Common myeloid progenitor, CD34-positive (primary cell): ENCODE results near the gene MYBPH.

Experiments used
- CTCF ChIA-PET: fragments of 350-600 bp; sonication (Branson Sonifier 250); formaldehyde crosslinking; loops from one replicate; lab custom pipeline; 2021; ENCODE audit warnings: antibody characterized with exemption; lab: Charles Lee
- POLR2A ChIA-PET: fragments of 350-600 bp; sonication (Branson Sonifier 250); formaldehyde crosslinking; loops from one replicate; lab custom pipeline; 2021; ENCODE audit warnings: antibody characterized with exemption; lab: Charles Lee
- DNase-seq, 3 donors: peaks; one replicate each; pipeline versions ENCODE4 v3.0.0 to v3.0.0-alpha.2; 2013
- H3K27ac ChIP-seq, 2 experiments: 1 replicate in 1 of 2; 2 replicates in 1 of 2; pipeline ENCODE4 v1.7.0; 2013; ENCODE audit warnings: inconsistent platforms in 2 of 2, low read length in 2 of 2, mild to moderate bottlenecking in 2 of 2, low read depth in 1 of 2, moderate library complexity in 1 of 2; ENCODE audit not compliant: severe bottlenecking in 2 of 2, insufficient read depth in 1 of 2, poor library complexity in 1 of 2
- H3K27me3 ChIP-seq, 5 experiments: replicated peaks in 2 of 5; 1 replicate in 3 of 5; 2 replicates in 2 of 5; pipeline versions ENCODE4 v1.6.1 to v1.7.0; 2013; ENCODE audit warnings: low read length in 4 of 5, mild to moderate bottlenecking in 2 of 5, moderate library complexity in 2 of 5, inconsistent platforms in 1 of 5; ENCODE audit not compliant: insufficient read depth in 5 of 5, control insufficient read depth in 4 of 5
- H3K36me3 ChIP-seq, 4 experiments: 1 replicate in 2 of 4; 2 replicates in 2 of 4; pipeline versions ENCODE4 v1.6.1 to v1.7.0; 2013; ENCODE audit warnings: low read length in 3 of 4, control low read depth in 1 of 4, mild to moderate bottlenecking in 1 of 4; ENCODE audit not compliant: control insufficient read depth in 4 of 4, insufficient read depth in 4 of 4
- H3K4me1 ChIP-seq, 4 experiments: 1 replicate in 3 of 4; 2 replicates in 1 of 4; pipeline versions ENCODE4 v1.6.1 to v1.7.1; 2013; ENCODE audit warnings: low read length in 3 of 4, mild to moderate bottlenecking in 3 of 4, control low read depth in 1 of 4, inconsistent platforms in 1 of 4, moderate library complexity in 1 of 4; ENCODE audit not compliant: control insufficient read depth in 4 of 4, insufficient read depth in 4 of 4; ENCODE audit errors: control extremely low read depth in 1 of 4
- H3K4me3 ChIP-seq, 7 experiments: 1 replicate in 4 of 7; 2 replicates in 3 of 7; pipeline versions ENCODE4 v1.5.1 to v1.7.0; 2013; ENCODE audit warnings: mild to moderate bottlenecking in 7 of 7, low read length in 6 of 7, moderate library complexity in 6 of 7, inconsistent platforms in 2 of 7, low read depth in 2 of 7, control low read depth in 1 of 7; ENCODE audit not compliant: insufficient read depth in 4 of 7, control insufficient read depth in 1 of 7; ENCODE audit errors: extremely low read depth in 1 of 7
- H3K9me3 ChIP-seq, 5 experiments: 1 replicate in 4 of 5; 2 replicates in 1 of 5; pipeline versions ENCODE4 v1.6.1 to v1.7.1; 2013; ENCODE audit warnings: low read length in 4 of 5, mild to moderate bottlenecking in 2 of 5, inconsistent platforms in 1 of 5, low read depth in 1 of 5, moderate library complexity in 1 of 5; ENCODE audit not compliant: control insufficient read depth in 4 of 5, insufficient read depth in 2 of 5; ENCODE audit errors: control extremely low read depth in 1 of 5
- WGBS: methylation state at CpG from one replicate; pipeline ENCODE4 v1.1.5; 2013; ENCODE audit not compliant: insufficient coverage; 5-methylcytosine and 5-hydroxymethylcytosine counted together

The MYBPH gene

GRCh38 chr1:203217139-203217655 lies 41.6 kb upstream of the MYBPH start:
- H3K27me3 ChIP-seq: peaks cover 0 to 13% (median 0%) of the 10 kb centered on the region in 5 experiments
- H3K4me3 ChIP-seq: peak overlapping the region in 2 of 7 experiments; percentile 5 to 20
- DNase-seq: peak; percentile 31 to 34 (median 32)
- no peaks in the 10 kb centered on the region for H3K36me3 ChIP-seq
- POLR2A ChIA-PET: no interaction called here
- 14% methylated on average over 6 of the region's 6 CpGs for WGBS
- no peaks in the 10 kb centered on the region for H3K9me3 ChIP-seq
- no peak overlapping the region for H3K27ac ChIP-seq
- H3K4me1 ChIP-seq: peaks cover 0 to 19% (median 9%) of the 10 kb centered on the region in 4 experiments
- CTCF ChIA-PET: interaction anchor here (0.8 to 6.0 kb wide), 34 partner anchors 9 to 212 kb away, joined by 3 to 95 read pairs (median 6); partner anchors contain the start of gene CHIT1

- H3K27me3 ChIP-seq: peaks cover 0 to 13% (median 0%) of the 10 kb centered on the region in 5 experiments
- DNase-seq: peak; percentile 74 to 86 (median 77)
- H3K27ac ChIP-seq: no peak overlapping the region
- ChIA-PET CTCF (interaction anchor here (0.7 to 6.0 kb wide), 42 partner anchors 10 to 223 kb away, joined by 3 to 95 read pairs (median 4); partner anchors contain the start of genes CHIT1 and MYBPH), POLR2A (interaction anchor here (0.6 to 1.5 kb wide), 2 partner anchors 118 to 176 kb away, joined by 3 to 4 read pairs; no protein-coding TSS in a partner anchor)
- no peaks in the 10 kb centered on the region for H3K9me3 ChIP-seq
- no peak overlapping the region for H3K4me3 ChIP-seq
- 40% methylated on average over 19 of the region's 19 CpGs for WGBS
- peaks cover 0 to 19% (median 9%) of the 10 kb centered on the region in 4 experiments for H3K4me1 ChIP-seq
- H3K36me3 ChIP-seq: no peaks in the 10 kb centered on the region
These were observed 40.9 kb upstream of the MYBPH start for GRCh38 chr1:203216274-203217138.

- no peak overlapping the region for H3K4me3 ChIP-seq
- H3K9me3 ChIP-seq: no peaks in the 10 kb centered on the region
- DNase-seq: no peak
- no peak overlapping the region for H3K27ac ChIP-seq
- ChIA-PET POLR2A (interaction anchor here (0.6 to 1.5 kb wide), 2 partner anchors 117 to 175 kb away, joined by 3 to 4 read pairs; no protein-coding TSS in a partner anchor), CTCF (interaction anchor here (0.7 to 6.0 kb wide), 33 partner anchors 9 to 223 kb away, joined by 3 to 95 read pairs (median 5); partner anchors contain the start of genes CHIT1 and MYBPH)
- 76% methylated on average over 5 of the region's 9 CpGs for WGBS
- H3K4me1 ChIP-seq: peaks cover 0 to 19% (median 9%) of the 10 kb centered on the region in 4 experiments
- H3K27me3 ChIP-seq: peaks cover 0 to 10% (median 0%) of the 10 kb centered on the region in 5 experiments
- no peaks in the 10 kb centered on the region for H3K36me3 ChIP-seq
These were observed 39.9 kb upstream of the MYBPH start for GRCh38 chr1:203215573-203215972.

GRCh38 chr1:203214871-203215270 lies 39.2 kb upstream of the MYBPH start:
- peak in 2 of 3 donors; percentile 45 for DNase-seq
- H3K9me3 ChIP-seq: no peaks in the 10 kb centered on the region
- ChIA-PET CTCF (interaction anchor here (0.9 to 6.0 kb wide), 20 partner anchors 8 to 184 kb away, joined by 3 to 95 read pairs (median 10); partner anchors contain the start of genes CHIT1 and MYBPH), POLR2A (no interaction called here)
- peaks cover 0 to 9% (median 0%) of the 10 kb centered on the region in 5 experiments for H3K27me3 ChIP-seq
- H3K27ac ChIP-seq: no peak overlapping the region
- H3K4me3 ChIP-seq: no peak overlapping the region
- no peaks in the 10 kb centered on the region for H3K36me3 ChIP-seq
- H3K4me1 ChIP-seq: peaks cover 0 to 19% (median 9%) of the 10 kb centered on the region in 4 experiments
- 87% methylated on average over 7 of the region's 7 CpGs for whole genome bisulfite sequencing

- H3K36me3 ChIP-seq: no peaks in the 10 kb centered on the region
- H3K4me3 ChIP-seq: no peak overlapping the region
- 80% methylated on average over 5 of the region's 6 CpGs for WGBS
- peaks cover 0 to 19% (median 9%) of the 10 kb centered on the region in 4 experiments for H3K4me1 ChIP-seq
- H3K9me3 ChIP-seq: no peaks in the 10 kb centered on the region
- peaks cover 0 to 8% (median 0%) of the 10 kb centered on the region in 5 experiments for H3K27me3 ChIP-seq
- no peak for DNase-seq
- ChIA-PET CTCF (interaction anchor here (0.7 to 6.0 kb wide), 7 partner anchors 11 to 180 kb away, joined by 3 to 42 read pairs (median 8); no protein-coding TSS in a partner anchor), POLR2A (no interaction called here)
- H3K27ac ChIP-seq: no peak overlapping the region
These were observed 37.5 kb upstream of the MYBPH start for GRCh38 chr1:203213126-203213525.

- DNase-seq: no peak
- Histone ChIP-seq H3K27me3 (peaks cover 0 to 3% (median 0%) of the 10 kb centered on the region in 5 experiments), H3K4me1 (peaks cover 0 to 6% (median under 1%) of the 10 kb centered on the region in 4 experiments), H3K4me3 (no peak overlapping the region), H3K27ac (no peak overlapping the region), H3K9me3 (no peaks in the 10 kb centered on the region), H3K36me3 (no peaks in the 10 kb centered on the region)
- 100% methylated on average over 3 of the region's 3 CpGs for WGBS
- ChIA-PET POLR2A (no interaction called here), CTCF (interaction anchor here (1.4 to 2.8 kb wide), 5 partner anchors 11 to 172 kb away, joined by 4 to 17 read pairs (median 8); no protein-coding TSS in a partner anchor)
These were observed 36.2 kb upstream of the MYBPH start for GRCh38 chr1:203211812-203212211.
